Effector CD4-positive, alpha-beta T cell (primary cell): ENCODE data around the gene BTBD6.

ENCODE experiments used
- DNase-seq: peaks from one replicate; pipeline ENCODE4 v3.0.0-alpha.2; 2020

Gene BTBD6

GRCh38 chr14:105240811-105241576 is 7.3 kb upstream of the BTBD6 start:
- DNase-seq, result no peak

- no peak for DNase-seq
Observed at GRCh38 chr14:105241641-105242040, 6.7 kb upstream of the BTBD6 start.

DNA sequence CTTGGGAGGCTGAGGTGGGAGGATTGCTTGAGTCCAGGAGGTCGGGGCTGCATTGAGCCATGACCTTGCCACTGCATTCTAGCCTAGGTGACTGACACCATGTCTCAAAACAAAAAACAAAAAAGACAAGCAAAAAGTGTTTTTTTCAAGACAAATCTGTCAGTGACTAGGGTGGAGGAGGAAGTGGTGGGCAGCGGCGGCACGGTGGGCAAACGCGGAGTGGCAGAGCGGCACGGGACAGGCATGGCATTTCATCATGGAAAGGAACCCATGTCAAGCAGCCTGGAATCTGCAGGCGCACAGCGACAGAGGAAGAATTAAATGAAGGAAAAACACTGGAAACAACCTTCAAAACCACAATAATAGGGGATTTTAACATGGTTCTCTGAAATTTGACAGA is 4.0 kb upstream of the BTBD6 start:
- DNase-seq, result no peak

DNA sequence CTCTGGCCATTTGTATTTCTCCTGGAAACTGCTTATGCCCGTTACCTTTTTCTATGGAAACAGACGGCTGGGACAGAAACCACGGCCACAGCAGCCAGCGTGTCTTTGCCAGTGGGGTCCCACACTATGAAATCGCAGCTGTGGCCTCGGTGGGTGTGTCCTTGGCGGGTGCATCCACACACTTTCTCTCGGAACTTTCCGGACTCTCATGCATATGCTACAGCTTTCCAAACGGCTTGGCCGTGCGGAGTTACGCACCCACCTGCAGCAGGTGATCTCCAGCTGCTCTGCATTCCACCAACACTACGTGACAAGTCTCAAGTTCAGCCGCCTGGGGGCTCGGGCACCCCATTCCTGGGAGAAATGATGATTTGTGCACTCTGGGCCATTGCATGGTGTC is 1.3 kb upstream of the BTBD6 start:
- no peak for DNase-seq

DNA sequence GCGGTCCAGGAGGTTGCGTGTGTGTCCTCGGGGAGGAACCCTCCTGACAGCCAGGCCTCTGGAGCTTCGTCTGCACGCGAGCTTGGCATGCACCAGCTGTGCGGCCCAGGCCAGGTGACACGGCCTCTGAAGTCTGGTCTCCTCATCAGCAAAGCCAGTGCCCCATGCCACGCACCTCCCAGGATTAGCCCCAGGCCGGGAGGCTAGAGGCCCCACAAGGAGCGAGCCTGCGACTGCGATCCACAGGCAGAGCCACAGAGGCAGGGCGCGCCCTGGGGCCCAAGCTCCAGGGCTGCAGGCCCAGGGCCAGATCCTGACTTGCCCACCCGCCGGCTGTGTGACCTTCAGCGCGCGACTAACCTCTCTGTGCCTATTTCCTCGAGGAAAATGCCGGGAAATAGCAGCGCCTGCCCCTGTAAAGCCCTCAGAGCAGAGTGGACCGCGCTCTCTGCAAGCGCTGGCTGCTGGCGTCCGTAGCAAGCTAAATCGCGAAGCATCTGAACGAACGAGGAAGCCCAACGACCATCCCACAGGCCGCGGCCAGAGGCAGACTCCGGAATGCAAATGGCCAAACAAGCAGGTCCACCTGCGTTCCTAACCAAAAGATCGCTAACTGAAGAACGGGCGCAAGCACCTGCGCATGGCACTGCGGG is 492 bp upstream of the BTBD6 start:
- no peak for DNase-seq

DNA sequence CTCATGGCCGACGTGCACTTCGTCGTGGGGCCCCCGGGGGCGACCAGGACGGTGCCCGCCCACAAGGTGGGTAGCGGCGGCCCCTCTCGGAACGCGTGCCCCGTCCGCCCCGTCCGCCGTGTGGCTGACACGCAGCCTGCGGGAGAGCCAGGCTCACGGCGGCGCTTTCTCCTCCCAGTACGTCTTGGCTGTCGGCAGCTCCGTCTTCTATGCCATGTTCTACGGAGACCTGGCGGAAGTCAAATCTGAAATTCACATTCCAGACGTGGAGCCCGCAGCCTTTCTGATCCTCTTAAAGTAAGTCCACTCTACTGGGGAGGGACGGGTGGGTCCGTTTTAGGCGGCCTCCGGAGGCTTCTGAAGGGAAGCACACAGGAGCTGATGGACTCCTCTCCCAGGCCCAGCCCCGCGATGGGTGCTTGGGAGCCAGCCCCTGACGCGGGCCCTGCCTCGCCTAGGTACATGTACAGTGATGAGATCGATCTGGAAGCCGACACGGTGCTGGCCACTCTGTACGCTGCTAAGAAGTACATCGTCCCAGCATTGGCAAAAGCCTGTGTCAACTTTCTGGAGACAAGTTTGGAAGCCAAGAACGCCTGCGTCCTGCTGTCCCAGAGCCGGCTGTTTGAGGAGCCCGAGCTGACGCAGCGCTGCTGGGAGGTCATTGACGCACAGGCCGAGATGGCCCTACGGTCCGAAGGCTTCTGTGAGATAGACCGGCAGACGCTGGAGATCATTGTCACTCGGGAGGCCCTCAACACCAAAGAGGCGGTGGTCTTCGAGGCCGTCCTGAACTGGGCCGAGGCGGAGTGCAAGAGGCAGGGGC is 1.1 kb downstream of the BTBD6 start:
- no peak for DNase-seq

DNA sequence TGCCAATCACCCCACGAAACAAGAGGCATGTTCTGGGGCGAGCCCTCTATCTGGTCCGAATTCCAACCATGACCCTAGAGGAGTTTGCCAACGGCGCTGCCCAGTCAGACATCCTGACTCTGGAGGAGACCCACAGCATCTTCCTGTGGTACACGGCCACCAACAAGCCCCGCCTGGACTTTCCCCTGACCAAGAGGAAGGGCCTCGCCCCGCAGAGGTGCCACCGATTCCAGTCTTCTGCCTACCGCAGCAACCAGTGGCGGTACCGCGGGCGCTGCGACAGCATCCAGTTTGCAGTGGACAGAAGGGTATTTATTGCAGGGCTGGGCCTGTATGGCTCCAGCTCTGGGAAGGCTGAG is 1.7 kb downstream of the BTBD6 start:
- no peak for DNase-seq

GRCh38 chr14:105250986-105251385 is 2.7 kb downstream of the BTBD6 start:
- no peak for DNase-seq

DNA sequence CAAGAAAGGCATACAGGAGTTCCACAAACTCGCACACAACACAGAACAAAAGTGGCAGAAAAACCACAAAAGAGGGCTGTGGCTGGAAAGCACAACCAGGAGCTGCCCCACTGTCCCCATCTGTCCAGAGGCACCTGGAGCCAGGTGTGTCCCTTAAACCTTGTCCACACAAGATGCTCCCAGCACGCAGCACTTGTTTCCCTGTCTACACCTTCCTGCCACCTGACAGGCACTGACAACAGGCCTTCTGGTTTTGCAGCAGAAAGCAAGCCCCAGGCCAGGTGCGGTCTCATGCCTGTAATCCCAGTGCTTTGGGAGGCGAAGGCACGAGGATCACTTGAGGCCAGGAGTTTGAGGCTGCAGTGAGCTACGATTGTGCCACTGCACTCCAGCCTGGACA is 3.6 kb downstream of the BTBD6 start:
- DNase-seq, result no peak

DNA sequence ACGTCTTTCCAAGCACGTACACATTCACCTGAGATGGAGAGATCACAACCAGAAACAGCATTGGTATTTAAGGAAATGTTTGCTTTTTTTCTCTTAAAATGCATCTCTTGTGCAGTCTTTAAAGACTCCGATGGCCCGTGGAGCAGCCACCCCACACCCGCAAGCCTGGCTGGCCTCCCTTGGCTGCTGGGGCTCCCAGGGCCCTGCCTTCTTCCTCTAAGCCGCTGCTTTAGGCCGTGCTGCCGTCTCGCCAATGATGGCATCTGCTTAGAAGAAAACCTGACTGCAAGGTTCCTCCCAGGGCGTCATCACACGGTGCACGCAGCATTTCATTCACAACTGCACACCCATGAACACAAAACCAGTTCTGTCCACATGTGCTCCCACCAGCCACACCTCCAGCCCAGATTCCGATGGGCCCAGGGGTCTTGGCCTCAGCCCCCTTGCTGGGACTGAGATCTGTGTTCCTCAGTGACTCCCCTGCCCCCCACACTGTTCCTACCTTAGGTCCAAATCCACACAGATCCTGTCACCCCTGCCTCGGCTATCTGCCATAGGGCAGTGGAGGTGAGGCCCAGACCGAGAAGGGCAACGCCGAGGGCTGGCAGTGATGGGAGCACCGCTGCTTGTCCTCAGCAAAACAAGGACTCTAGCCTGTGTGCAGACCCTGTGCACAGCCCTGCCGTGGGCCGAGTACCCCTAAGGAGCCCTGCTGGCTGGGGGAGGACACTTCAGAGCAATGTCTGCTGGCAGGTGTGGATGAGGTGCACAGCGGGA is 4.4 kb downstream of the BTBD6 start:
- no peak for DNase-seq

- no peak for DNase-seq
Observed at GRCh38 chr14:105253329-105253682, 5.0 kb downstream of the BTBD6 start.

GRCh38 chr14:105255021-105255507 is 6.7 kb downstream of the BTBD6 start:
- DNase-seq, result no peak

- DNase-seq, result no peak
Observed at GRCh38 chr14:105256292-105256960, 8.1 kb downstream of the BTBD6 start.

DNA sequence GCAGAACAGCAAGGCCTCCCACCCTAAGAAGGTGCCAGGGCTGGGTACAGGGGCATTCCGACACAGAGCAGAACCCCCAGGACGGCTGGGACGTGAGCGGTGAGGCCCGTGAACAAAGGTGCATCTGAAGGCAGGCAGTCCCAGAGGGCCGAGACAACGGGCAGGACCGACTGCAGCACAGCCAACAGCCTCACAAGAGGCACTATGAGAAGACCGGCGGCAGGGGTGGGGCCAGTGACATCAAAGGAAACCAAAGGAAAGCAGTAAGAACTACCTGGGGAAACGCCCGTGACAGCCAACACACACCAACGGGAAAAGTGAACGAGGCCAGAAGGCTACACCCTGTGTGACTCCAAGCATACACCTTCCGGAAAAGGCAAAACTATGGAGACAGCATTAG is 9.1 kb downstream of the BTBD6 start:
- no peak for DNase-seq

GRCh38 chr14:105258846-105259245 is 10.5 kb downstream of the BTBD6 start:
- DNase-seq, result no peak

- DNase-seq, result no peak
Observed at GRCh38 chr14:105260959-105261358, 12.6 kb downstream of the BTBD6 start.

- DNase-seq, result no peak
Observed at GRCh38 chr14:105261781-105262180, 13.4 kb downstream of the BTBD6 start.

DNA sequence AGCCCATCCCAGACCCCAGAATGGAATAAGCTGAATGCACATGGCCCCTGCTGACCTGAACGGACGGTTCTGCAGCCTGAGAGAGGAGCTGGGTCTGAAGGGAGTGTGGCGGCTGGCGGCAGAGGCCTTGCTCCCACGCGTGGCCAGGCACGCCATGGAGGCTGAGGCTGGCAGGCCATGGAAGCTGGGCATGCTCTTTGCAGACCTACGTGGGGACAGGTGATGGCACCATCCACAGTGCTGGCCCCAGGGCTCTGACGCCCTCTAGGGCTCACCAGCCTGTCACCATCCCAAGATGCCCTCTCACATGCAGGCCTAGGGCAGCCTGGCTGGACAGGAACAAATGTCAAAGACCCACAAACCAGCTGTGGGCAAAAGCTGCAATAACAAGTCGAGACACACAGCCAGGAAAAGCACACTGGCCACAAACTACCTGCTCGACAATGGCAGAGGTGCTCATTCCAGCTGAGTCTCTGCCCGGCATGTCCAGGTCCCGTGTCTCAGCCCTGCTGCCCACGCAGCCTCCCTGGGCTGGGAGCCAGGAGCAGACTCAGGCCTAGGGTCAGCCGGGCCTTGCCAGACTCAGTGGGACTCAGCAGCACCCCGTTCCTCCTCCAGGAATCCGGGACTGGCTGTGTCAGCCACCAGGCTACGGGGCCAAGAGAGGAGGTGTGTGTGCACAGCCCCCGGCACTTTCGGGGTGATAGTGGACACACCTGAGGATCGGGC is 19.7 kb downstream of the BTBD6 start:
- DNase-seq, result no peak

- DNase-seq, result no peak
Observed at GRCh38 chr14:105268736-105269354, 20.5 kb downstream of the BTBD6 start.

GRCh38 chr14:105269405-105269804 is 21.1 kb downstream of the BTBD6 start:
- DNase-seq, result no peak

DNA sequence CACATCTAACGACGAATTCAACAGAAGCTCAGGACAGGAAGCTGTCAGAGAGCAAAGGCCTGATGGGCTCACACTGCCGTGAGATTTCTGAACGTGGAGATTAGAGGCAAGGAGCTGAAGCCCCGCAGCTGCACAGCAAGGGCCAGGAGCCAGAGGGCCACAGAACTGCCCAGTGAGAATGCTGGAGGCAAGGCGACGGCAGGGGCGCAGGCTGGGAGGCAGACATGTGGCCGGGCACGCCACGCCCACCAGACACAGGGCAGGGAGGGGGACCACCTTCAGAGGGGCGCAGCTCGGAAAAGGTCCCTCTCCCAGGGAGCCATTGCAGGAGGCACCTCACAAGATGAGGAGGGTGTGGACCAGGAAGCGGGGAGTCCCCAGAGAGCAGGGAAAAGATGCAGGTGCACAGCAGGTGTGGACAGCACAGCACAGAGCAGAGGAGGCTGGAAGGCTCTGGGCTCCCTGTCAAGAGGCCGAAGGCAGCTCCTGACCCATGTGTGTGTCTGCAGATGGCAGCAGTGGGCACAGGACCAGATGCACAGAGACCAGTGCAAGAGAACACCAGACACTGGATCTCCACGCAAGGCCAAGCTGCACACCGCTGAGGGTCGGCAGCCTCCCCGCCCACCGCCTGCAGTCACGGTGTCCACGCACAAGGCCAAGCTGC is 23.0 kb downstream of the BTBD6 start:
- DNase-seq, result no peak
